Measurements from ENCODE around the gene RPL37A. TPM values are rescaled to one million over a fixed set of nuclear protein-coding genes. Genes with fewer than 3 reads are reported as not detected.

The RPL37A gene
- total RNA-seq, 4 donors from 2014 or later, result 1,064 to 1,421 (median 1,319) TPM

DNA sequence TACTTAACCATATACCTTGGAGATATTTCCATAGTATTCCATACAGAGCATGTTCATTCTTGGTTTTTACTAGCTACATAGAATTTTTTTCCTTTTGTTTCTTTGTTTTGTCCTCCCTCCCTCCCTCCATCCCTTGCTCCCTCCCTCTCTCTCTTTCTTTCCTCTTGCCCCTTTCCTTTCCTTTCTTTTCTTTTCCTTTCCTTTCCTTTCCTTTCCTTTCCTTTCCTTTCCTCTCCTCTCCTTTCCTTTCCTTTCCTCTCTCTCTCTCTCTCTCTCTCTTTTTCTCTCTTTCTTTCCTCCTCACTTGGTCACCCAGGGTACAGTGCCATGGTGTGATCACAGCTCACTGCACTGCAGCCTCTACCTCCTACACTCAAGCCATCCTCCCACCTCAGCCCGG lies 28.3 kb downstream of the RPL37A start:
- ATAC-seq (ENCODE audit: low FRiP score), result no peak
- no peak for DNase-seq (ENCODE audit: low spot score)
- TF ChIP-seq, protein P1, sequence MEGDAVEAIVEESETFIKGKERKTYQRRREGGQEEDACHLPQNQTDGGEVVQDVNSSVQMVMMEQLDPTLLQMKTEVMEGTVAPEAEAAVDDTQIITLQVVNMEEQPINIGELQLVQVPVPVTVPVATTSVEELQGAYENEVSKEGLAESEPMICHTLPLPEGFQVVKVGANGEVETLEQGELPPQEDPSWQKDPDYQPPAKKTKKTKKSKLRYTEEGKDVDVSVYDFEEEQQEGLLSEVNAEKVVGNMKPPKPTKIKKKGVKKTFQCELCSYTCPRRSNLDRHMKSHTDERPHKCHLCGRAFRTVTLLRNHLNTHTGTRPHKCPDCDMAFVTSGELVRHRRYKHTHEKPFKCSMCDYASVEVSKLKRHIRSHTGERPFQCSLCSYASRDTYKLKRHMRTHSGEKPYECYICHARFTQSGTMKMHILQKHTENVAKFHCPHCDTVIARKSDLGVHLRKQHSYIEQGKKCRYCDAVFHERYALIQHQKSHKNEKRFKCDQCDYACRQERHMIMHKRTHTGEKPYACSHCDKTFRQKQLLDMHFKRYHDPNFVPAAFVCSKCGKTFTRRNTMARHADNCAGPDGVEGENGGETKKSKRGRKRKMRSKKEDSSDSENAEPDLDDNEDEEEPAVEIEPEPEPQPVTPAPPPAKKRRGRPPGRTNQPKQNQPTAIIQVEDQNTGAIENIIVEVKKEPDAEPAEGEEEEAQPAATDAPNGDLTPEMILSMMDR (IDR thresholded peaks at IDR 0.05), result no peak

GRCh38 chr2:216527600-216527999 lies 29.0 kb downstream of the RPL37A start:
- TF ChIP-seq, protein P1 (IDR thresholded peaks at IDR 0.05), result no peak
- no peak for DNase-seq (ENCODE audit: low spot score)
- ATAC-seq (ENCODE audit: low FRiP score), result no peak

DNA sequence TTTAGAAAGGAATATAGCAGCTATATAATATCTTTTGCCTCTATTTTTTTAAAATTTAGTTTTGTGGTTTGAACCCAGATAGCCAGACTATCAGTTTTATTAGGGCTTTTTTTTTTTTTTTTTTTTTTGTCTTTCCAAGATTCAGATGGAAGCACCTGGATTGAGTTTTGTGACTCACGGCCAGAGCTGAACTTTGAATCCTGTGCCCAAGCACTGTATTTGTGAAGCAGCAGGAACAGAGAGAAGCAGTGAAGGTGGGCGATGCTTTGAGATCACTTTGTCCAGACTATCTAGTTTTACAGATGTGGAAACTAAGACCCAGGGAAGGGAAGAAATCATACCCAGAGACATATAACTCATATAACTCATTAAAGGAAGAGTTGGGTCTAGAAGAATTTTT lies 33.9 kb downstream of the RPL37A start:
- ATAC-seq (ENCODE audit: low FRiP score), result no peak
- TF ChIP-seq, protein P1 (IDR thresholded peaks at IDR 0.05), result no peak
- no peak for DNase-seq (ENCODE audit: low spot score)

GRCh38 chr2:216533609-216534008 lies 35.0 kb downstream of the RPL37A start:
- ATAC-seq (ENCODE audit: low FRiP score), result no peak
- DNase-seq (ENCODE audit: low spot score), result no peak
- TF ChIP-seq, protein P1 (IDR thresholded peaks at IDR 0.05), result no peak

DNA sequence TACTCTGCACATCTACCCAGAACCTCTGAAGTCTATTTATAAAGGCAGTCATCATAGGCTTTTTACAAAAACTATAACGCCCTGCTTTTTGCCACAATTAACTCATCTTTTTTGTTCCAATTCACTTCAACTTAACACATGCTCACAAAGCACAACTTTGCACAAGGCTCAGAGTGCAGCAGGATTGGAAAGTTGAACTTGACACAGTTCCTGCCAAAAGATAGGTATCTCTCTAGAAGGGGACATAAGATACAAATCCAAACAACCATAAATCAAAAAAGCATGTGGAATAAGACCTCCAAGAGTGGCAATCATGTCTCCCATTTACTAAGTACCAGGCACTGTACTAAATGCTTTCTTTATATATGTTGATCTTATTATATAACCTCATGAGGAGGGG lies 36.2 kb downstream of the RPL37A start:
- TF ChIP-seq, protein P1 (IDR thresholded peaks at IDR 0.05), result no peak
- DNase-seq (ENCODE audit: low spot score) (no peak), ATAC-seq (ENCODE audit: low FRiP score) (no peak)

DNA sequence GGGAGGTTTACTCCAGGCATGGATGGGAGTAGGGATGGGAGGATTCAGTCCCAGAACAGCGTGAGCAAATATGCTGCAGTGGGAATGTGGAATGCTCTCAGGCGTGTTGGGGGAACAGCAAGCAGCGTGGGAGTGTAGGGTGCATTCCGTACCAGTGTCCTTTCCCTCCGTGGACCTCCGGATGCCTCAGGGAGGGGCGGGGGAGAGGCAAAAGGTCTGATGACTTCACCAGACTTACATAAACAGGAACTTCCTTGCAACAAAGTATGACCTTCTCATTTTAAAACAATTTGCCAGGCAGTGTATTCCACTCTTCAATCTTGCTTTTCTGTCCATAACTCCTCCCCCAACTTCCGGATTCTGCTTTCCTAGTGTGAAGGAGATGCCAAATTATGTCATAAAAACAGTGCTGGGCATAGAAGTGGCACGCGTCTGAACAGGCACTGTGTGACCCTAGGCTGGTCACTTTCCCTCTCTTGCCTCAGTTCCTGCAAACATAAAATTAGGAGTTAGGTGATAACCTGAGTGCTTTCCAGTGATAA lies 36.9 kb downstream of the RPL37A start:
- ATAC-seq (ENCODE audit: low FRiP score), result peak; percentile 94
- DNase-seq (ENCODE audit: low spot score), result peak; percentile 38

DNA sequence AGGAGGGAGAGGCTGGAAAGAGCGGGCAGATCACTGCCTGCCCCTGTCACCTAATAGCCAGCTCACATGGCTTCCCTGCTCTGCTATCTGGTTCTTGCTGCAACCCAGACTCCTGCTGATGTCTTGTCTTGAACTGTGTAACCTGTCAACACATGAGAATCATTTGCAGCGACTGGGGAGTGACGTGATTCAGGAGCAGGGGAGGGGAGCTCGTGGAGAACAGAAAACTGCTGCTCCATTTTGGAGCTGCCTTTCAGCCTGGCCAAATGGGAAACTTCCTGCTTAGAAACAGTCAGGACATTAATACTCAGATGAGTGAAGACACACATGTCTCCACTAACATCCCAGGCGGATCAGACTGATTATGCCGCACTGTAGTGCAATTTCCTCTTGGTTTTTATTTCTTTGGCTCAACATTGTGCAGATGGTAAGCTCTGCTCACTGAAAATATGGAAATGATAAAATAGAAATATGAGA lies 38.1 kb downstream of the RPL37A start:
- DNase-seq (ENCODE audit: low spot score) (no peak), ATAC-seq (ENCODE audit: low FRiP score) (no peak)
- TF ChIP-seq, protein P1 (IDR thresholded peaks at IDR 0.05), result no peak

More for the DNA sequence above, 36.9 kb downstream of the RPL37A start:
- TF ChIP-seq, protein P1 (IDR thresholded peaks at IDR 0.05), result no peak

Measured in omental fat pad (tissue), 4 donors.